AML-193 (cell line): ENCODE results near the gene SAPCD2.

Experiments used
- DNase-seq, 2 experiments: peaks; one replicate each; lab custom pipeline; 2025; lab: John Stamatoyannopoulos, UW

SAPCD2 gene

DNA sequence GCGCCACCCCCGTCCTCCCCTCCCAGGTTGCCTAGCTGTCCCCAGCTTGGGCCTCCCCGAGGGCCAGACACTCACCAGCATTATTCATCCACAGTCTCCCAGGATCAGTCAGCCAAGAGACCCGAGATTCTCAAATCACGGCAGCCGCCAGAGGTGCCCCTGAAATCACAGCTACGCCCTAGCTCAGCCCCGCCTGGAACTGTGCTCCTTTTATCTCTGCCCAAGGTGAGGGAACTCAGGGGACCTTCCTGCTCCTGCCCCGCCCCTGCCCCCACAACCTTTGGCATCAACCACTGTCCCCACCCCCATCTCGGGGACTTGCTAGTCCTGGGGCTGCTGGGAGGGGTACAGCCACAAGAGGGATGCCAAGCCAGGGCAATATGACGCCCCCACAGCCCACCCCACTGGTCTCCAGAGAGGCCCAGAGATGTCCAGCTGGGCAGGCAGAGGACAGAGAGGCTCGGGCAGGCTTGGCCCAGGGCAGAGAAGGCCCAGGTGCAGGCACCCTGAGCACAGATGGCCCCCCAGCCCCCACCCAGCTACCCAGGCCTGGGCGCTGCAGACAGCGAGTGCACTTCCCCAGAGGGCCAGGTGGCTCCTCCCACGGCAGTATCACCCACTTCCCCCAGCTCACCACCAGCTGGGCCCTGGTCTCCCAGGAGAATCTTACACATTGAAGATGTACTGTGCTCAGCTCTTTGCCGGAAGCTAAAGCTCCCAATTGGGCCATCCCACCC is 38.3 kb downstream of the SAPCD2 start, which contains the start of gene FUT7:
TSS of gene FUT7 (minus strand) at position 185 of the 737 bp plus-strand sequence. CDS start at position 88, 97 bp downstream.
- DNase-seq, result peak; percentile 42 to 58

DNA sequence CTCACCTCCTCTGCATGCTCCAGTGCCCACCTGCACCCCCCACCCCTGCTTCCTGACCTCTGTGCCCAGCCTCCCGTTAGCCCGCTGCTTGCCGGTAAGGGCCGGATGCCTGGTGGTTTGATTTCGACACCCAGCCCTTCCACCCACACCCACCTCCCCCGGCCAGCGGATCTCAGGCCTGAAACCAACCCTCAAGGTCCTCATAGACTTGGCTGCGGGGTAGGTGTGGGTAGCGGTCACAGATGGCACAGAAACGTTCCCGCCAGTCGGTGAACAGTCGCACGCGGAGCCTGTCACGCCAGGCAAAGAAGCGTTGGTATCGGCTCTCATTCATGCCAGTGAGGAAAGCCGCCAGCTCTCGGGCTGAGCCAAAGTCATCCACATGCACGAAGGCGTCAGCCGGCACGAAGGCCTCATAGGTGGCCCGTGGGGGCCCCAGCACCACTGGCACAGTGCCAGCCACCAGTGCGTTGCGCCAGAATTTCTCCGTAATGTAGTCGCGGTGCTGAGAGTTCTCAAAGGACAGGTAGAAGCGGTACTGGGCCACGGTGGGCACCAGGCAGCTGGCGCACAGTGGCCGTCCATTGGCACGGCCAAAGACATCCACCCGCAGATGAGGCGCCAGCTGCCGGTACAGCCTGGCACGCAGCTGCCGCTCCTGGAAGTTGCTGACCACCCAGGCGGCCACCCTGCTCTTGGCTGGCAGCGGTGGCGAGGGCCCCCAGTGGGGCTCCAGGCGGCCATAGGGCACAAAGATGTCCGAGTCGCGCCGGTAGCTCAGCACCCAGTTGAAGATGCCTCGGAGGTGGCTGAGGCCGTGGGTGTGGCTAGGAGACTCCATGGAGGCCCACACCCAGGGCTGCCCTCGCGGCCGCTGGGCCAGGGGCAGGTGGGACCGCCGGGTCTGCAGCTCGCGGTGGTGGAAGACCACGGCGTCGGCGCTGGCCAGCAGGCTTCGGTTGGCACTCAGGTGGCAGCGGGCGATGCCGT is 39.5 kb downstream of the SAPCD2 start:
- DNase-seq, result peak; percentile 87 to 94

- peak in 1 of 2 experiments; percentile 38 for DNase-seq
Observed at GRCh38 chr9:137030006-137030405, 40.4 kb downstream of the SAPCD2 start.

- DNase-seq, result peak; percentile 73 to 78
Observed at GRCh38 chr9:137029058-137029936, 41.1 kb downstream of the SAPCD2 start.

DNA sequence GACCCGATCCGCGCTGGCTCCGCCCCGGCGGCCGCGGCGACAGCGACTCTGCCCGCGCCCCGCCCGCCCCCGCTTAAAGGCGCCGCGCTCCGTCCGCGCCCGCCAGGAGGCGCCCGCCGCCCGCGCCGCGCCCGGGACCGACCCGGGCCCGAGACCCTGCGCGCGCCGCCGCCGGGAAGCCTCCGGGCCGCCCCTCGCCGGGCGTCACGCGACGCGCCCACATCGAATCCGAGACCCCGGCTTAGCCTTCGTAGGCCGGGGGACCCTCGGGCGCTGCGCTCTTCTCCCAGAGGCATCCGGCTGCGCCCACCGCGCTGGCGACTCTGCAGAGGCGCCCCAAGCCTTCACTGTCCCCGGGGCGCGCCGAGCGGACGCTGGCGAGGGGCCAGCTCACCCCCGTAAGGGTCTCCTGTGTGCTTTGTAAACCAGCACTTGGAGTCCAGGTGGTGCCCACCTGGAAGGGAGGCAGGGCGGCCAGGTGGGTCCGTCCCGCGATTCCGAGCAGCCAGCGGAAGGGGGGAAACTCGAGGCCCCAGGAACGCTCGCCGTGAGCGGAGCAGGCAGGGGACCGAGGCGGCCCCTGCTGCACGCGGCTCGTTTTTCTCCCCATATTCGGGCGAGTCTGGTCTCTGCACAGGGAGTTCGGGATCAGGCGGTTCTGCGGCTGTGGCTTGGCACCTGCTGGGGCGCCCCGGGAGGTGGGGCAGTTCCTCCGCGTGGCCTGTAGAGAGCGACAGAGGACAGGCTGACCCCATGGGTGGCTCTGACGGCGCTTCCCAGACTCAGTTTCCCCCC is 41.9 kb downstream of the SAPCD2 start:
- DNase-seq, result peak; percentile 63 to 67

GRCh38 chr9:137027369-137028262 is 42.7 kb downstream of the SAPCD2 start, which contains the start of gene ABCA2:
Gene ABCA2 (minus strand): TSS chr9:137028237. CDS start chr9:137028140, 97 bp downstream.
- DNase-seq, result no peak

GRCh38 chr9:137026828-137027227 is 43.5 kb downstream of the SAPCD2 start:
- DNase-seq, result no peak

GRCh38 chr9:137026384-137026783 is 44.0 kb downstream of the SAPCD2 start:
- no peak for DNase-seq

- no peak for DNase-seq
Observed at GRCh38 chr9:137025517-137025966, 44.8 kb downstream of the SAPCD2 start.

- DNase-seq, result no peak
Observed at GRCh38 chr9:137023583-137023991, 46.8 kb downstream of the SAPCD2 start.

DNA sequence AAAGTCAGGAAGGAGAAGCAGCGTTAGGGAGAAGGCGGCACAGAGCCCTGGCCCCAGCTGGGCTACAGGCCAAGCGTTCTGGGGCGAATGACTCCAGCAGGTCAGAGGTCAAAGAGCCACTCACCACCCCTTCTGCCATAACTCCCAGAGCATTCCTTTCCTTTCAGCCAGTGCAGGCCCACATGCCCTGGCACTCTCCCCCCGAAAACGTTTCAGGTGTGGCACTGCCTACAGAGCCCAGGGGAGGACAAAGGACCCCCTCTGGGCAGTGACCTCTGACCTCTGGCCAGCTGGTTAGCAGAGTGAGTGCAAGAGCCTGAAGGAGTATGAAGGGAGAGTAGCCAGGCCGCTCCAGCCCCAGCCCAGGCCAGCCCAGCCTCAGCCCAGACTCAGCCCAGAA is 47.2 kb downstream of the SAPCD2 start:
- no peak for DNase-seq

DNA sequence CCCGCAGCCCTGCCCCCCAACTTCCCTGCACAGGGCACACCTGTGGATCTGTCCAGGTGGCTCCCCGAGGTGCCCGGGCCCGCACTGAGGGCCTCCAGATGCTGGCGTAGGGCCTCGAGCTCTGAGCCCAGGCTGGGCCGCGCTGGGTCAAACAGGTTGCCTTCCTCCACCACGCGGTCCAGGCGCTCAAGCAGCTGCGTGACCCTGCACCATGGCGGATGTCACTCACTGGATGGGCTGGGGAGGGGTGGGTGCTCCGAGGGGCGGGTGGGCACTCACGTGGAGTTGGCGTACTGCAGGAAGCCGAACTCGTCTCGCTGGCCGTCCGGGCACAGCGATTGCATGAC is 47.7 kb downstream of the SAPCD2 start:
- no peak for DNase-seq

DNA sequence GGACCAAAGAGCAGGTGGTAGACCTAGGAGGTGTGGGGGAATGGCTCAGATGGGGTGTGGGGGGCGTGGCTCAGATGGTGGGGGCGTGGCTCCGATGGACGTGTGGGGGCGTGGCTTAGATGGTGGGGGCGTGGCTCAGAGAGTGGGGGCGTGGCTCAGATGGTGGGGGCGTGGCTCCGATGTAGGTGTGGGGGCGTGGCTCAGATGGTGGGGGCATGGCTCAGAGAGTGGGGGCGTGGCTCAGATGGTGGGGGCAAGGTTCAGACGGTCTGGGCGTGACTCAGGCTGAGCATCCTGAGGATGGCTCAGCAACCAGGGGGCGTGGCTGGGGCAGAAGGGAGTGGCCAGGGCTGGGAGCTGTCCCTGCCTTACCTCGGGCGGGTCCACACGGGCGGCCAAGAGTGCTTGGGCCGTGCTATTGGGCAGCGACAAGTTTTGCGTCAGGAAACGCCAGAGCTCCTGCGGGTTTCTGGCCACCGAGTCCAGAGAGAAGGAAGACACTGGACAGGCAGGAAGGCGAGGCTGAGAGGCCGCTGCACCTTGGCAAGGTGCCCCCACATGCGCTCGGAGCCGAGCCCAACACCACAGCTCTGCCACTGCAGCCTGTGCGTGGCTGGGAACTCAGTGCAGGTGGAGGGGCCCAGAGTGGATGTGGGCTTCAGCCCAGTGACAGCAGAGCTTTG is 48.2 kb downstream of the SAPCD2 start:
- DNase-seq, result peak; percentile 43 to 53

- DNase-seq, result no peak
Observed at GRCh38 chr9:137021568-137021978, 48.8 kb downstream of the SAPCD2 start.

DNA sequence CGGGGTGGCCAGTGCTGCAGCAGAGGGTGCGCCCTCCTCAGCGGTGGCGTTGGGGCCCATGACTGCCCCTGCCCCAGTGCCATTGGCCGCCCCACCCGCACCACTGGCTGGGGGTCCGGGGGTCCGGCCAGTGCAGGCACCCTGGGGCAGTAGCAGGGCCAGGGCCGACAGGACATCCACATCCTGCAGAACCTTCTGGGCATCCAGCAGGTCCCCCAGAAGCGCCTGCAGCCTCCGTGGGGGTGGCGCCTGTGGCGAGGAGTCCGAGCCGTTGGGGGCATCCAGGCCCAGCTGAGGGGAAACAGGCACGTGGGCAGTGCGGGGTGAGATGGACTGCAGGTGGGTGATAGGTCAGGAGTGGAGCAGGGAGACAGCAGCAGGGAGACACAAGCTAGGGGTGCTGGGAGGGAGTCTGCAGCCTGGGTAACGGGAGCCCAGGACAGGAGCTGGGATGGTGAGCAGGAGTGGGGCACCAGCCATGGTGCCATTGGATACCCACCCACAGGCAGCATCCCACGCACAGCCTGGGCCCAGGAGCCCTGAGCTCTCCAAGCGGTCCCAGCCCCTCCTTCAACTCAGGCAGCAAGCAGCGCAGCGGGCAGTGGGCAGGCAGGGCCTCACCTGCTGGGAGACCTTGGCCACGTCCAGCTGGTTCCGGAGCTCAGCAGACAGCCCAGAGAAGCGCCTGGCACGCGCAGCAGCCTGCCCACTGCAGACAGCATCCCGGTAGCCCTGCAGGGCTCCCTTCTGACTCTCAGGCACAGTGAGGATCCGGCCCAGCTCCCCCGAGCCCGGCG is 49.4 kb downstream of the SAPCD2 start:
- DNase-seq, result no peak

- no peak for DNase-seq
Observed at GRCh38 chr9:137019891-137020683, 50.3 kb downstream of the SAPCD2 start.

DNA sequence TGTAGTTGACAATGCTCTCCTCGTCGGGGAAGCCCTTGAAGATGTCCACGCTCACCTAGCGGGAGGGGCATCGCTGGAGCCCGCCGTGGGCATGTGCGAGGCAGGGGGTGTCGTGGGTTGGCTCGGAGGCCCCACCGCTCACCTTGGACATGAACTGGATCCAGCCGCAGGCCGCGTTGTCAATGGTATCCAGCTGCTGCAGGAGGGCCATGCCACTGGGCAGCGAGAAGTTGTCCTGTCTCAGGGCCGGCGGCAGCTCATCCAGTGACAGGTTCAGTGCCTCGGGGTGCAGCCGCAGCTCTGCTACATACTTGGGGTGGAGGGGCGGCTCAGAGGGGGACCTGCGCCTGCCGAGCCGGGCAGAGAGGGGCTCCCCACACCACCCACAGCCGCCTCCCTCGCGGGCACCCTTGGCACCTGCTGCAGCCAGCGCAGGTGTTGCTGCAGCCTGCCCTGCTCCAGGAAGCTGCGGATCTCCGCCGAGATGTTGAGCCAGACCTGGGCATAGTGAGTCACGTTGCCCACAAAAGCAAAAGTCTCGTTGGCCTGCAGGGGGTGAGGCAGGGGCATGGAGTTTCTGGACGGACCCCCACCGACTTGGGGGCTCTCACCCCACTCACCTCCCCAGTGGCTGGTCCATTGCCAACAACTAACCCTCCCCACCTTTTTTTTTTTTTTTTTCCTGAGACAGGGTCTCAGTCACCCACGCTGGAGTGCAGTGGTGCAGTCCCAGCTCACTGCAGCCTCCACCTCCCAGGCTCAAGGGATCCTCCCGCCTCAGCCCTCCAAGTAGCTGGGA is 51.4 kb downstream of the SAPCD2 start:
- DNase-seq, result no peak
